Activated CD8-positive, alpha-beta memory T cell treated with anti-CD3 and anti-CD28 coated beads, Interleukin-2, amount 50 U/mL, for 24 hours (primary cell): Measurements from ENCODE around the gene PLCG1.

Source experiments
- DNase-seq: peaks from one replicate; pipeline ENCODE4 v3.0.0-alpha.2; 2020; ENCODE audit errors: extremely low read depth

Gene PLCG1

GRCh38 chr20:41179961-41180360, 42.6 kb downstream of the PLCG1 start:
- DNase-seq: no peak

- DNase-seq: no peak
Measured at GRCh38 chr20:41180599-41181333, 43.4 kb downstream of the PLCG1 start.

- no peak for DNase-seq
Measured at GRCh38 chr20:41181567-41181966, 44.2 kb downstream of the PLCG1 start.

DNA sequence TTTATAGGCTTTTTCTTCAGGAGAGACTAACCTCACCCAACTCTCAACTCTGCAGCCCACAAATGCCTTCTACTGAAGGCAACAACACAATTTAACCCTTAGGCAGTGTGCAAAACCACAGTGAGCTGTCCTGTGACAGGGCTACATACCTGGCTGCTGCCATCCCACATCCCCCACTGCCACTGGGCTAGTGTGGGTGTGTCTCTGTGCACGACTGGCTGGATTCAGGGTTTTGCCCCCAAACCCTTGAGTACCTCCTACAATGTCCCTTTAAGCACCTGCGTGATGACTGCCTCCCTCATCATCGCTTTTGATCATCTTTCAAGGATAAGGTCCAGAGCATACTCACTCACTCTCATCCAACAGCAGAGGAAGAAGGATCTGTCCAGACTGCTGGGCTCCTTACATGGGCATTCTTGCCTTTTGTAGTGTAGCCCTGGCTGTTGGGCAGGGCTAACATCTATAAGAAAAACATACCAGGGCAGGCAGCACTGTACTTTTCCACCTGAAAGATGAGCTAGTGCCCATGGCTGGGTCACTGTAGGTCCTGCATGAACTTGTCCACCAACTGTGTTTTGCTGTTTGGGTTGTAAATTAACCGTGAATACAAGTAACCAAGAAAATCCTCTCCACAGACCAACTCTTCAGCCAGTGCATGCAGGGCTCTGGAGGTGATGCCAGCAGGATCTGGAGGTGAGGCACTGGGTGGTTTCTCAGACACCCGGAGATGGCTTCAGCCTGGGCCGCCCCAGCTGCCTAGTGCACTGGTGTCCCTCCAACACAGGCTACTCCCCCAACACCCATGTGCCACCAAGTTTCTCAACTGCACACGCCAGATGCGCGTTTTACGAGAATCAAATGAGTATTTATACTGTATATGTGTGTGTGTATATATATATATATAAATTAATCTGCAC, 45.2 kb downstream of the PLCG1 start:
- DNase-seq: no peak

- DNase-seq: no peak
Measured at GRCh38 chr20:41183391-41183790, 46.0 kb downstream of the PLCG1 start.

GRCh38 chr20:41183831-41184230, 46.5 kb downstream of the PLCG1 start:
- DNase-seq: no peak

DNA sequence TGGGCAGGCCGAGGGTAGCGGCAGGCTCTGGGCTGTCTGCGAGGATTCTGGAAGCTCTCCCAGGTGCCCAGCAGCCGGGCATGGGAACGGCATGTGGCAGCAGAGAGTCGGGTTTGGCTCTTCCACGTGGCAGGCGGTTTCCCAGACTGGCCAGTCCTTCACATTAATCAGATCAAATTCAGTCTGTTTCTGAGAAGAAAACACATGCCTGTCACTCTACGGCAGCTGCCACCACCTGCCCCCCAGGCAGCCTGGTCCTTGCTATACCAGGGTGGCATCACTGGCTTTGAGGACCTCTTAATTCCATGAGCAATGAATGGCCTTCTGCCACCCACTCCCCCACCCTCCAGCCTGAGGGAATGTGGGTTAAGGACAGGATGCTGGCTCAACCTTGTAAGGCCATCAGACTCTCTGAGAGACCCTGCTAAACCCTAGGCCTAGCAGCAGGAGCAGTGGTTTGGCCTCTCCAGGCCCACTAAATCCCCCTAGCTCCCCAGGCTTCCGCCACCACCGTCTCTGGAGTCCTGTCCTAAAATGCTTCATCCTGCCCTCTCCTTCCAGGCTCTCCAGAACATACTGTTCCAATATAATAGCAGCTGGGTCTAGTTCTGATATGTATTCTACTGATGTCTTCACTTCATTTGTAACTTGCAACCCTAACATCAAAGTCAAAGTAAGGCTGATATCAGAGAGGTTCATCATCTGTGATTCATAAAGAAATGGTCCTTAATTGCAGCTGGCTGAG, 47.8 kb downstream of the PLCG1 start:
- no peak for DNase-seq

GRCh38 chr20:41187668-41188067, 50.3 kb downstream of the PLCG1 start:
- no peak for DNase-seq

DNA sequence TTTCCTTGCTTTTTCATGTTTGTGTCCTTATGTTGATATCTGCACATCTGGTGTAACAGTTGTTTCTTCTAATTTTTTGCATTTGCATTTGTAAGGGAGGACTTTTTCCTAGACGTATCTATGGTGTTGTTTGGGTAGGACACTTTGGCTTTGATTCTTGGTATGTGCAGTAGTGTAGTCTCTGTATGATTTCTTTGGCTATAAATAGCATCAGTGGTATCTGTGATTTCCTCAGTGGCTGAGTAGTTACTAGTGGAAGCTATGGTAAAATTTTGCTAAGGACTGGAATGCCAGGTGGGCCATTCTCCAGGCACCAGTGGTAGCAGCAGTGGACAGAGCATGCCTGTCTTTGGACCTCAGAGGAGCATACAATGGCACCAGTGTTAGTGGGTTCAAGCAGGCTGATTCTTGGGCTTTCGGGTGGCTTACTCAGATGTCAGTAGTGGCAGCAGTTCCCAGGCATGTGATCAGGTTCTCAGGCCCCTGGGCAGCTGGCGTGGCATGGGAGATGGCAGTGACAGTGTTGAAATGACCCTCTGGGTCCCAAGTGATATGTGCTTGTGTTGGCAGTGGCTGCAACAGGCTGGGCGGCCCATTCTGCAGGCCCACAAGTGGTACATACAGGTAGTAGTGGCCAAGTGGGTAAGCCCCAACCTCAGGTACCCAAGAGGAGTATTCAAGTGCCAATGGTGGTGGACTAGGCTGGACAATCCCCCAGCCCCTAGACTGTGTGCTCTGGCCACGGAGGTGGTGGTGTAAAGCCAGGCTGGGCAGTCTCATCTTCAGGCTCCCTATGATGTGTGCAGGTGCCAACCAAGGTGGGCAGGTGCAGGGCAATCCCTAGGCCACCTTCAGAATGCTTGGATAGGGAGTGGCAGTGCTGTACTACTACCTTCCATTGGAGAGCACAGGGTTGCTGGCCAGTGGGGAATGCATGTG, 54.5 kb downstream of the PLCG1 start:
- no peak for DNase-seq

GRCh38 chr20:41192575-41192974, 55.2 kb downstream of the PLCG1 start:
- DNase-seq: no peak

- DNase-seq: no peak
Measured at GRCh38 chr20:41196653-41197225, 59.4 kb downstream of the PLCG1 start.

GRCh38 chr20:41198443-41198842, 61.1 kb downstream of the PLCG1 start:
- DNase-seq: no peak

DNA sequence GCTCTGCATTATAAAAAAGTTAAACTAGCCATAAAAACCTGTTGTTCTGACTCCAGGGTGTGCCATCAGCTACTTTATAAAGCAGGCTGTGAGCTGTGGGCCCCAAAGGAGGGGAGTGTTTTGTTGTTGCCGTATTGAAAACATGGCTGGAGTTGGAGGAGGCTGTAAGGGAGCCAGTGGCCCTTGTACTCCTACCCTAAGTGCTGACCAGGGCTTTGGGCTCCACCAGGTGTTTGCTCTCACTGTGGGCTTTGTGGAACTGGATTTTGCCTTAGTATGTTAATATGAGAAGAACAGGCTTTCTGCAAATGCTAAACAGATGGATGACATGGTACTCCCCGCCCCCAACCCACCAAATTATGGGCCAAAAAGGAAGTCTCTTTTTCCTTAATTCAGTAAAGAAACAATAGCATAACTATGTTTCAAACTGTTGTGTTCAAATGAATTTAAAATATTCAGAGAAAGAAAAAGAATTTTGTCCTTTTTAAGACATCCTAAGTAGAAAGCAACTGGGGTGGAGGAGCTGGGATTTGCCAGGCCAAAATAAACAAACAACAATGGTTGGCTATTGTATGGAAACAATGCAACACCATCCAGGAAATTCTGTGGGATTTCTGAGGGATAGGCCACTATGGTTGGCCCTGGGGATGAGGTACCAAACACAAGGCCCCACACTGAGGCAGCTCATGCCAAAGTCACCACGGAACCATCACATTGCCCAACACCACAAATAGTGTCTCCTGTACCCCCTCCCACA, 63.3 kb downstream of the PLCG1 start:
- DNase-seq: no peak

- no peak for DNase-seq
Measured at GRCh38 chr20:41201760-41202159, 64.4 kb downstream of the PLCG1 start.

- no peak for DNase-seq
Measured at GRCh38 chr20:41202426-41202825, 65.1 kb downstream of the PLCG1 start.

- no peak for DNase-seq
Measured at GRCh38 chr20:41203660-41204059, 66.3 kb downstream of the PLCG1 start.

DNA sequence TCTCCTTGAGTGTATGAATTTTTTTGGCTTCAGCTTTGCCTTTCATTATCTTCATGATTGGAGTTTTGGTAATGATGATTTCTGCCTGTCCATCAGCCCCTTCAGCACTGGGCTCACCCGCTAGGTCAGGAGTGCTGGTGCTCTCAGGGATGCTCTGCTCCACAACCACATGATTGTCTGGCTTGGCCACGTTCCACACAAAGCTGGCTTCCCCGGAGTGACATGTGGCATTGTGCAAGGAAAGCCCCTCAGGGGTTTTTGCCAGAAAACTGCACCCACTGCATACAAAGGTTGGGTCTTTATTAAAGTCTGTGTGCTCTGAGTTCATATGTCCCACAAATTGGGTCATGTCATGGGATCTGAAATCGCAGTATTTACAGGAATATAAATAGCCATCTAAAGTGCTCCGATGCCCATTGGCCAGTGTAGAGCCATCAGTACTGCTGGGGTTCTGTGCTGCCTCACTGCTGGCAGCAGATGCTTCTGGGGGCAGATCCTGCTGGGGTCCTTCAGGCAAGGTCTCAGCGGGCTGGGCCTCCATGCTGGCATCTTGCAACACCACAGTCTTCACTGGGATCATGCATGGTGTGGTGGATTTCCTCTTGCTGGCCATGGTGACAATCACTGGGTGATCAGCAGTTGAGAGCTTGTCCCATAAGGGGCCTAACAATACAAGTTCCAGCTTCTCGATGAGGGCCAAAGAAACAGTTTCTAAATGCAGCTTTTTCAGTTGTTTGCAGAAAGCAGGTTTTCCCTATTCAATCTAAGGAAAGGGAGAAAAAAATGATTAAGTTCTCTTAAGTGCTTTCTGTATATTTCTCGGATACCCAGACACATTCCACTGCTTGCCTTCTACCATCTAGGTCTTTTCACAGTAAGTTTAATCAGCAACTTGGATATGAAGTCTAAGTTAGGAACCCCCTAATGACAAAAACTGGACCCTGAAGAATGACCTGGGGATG, 67.2 kb downstream of the PLCG1 start:
- no peak for DNase-seq

GRCh38 chr20:41205313-41205712, 68.0 kb downstream of the PLCG1 start:
- no peak for DNase-seq
